ENCODE data around the gene PALD1. TPM values are rescaled to one million over a fixed set of nuclear protein-coding genes. Genes with fewer than 3 reads are reported as not detected.

PALD1 gene
- 0.16 and 0.19 TPM in 2 replicates for polyA plus RNA-seq (2012; rRNA removed)
- 0.14 and 0.35 TPM in 2 replicates for polyA plus RNA-seq (2012; cell fraction: cytosol; rRNA removed)
- polyA plus RNA-seq (2012; cell fraction: nucleus; rRNA removed) = 0.38 and 0.56 TPM in 2 replicates

- Histone ChIP-seq H4K20me1 (ENCODE audit: insufficient read depth) (no peaks in the 10 kb centered on the region), H3K27me3 (ENCODE audit: insufficient read depth) (peaks cover 42% of the 10 kb centered on the region; the same call in 1 of the 2 replicates), H3K4me3 (ENCODE audit: low read depth in 2 of 2, low read length in 1 of 2) (peak within 1 kb of the TSS; percentile 49 to 53), H3K27ac (ENCODE audit: low read depth in 2 of 2, low read length in 1 of 2) (peak within 1 kb of the TSS in 1 of 2 experiments; percentile 50; a peak in 1 of 4 replicates), H3K36me3 (replicated peaks in 1 of 2; ENCODE audit: control insufficient read depth in 1 of 2, insufficient read depth in 2 of 2, low read length in 1 of 2) (no peaks in the 10 kb centered on the region), H2AFZ (ENCODE audit: low read depth) (peak within 1 kb of the TSS; percentile 46; the same call in 1 of the 2 replicates), H3K4me1 (ENCODE audit: control insufficient read depth in 1 of 2, insufficient read depth in 2 of 2, low read depth in 1 of 2, low read length in 1 of 2) (peaks cover 0 to 62% of the 10 kb centered on the region in 2 experiments; a peak in 1 of 4 replicates), H3K4me2 (peak within 1 kb of the TSS; percentile 82), H3K79me2 (ENCODE audit: insufficient read depth) (no peaks in the 10 kb centered on the region), H3K9me3 (no peaks in the 10 kb centered on the region), H3F3A (replicated peaks; ENCODE audit: insufficient read depth) (no peaks in the 10 kb centered on the region), H3K9me2 (no peaks in the 10 kb centered on the region), H3K9ac (no peak within 1 kb of the TSS; the same call in 1 of the 2 replicates)
- 0% methylated on average over 14 of the region's 110 CpGs for WGBS (ENCODE audit: low lambda C conversion rate)
- TF ChIP-seq MXI1 (IDR thresholded peaks at IDR 0.05; ENCODE audit: low read depth, low read length) (peak; percentile 38; the same call in 1 of the 2 replicates), NRF1 (IDR thresholded peaks at IDR 0.05; ENCODE audit: low read depth, low read length) (peak; percentile 13; the same call in 1 of the 2 replicates), CHD2 (IDR thresholded peaks at IDR 0.05; ENCODE audit: low read length, partially characterized antibody) (peak; percentile 78), RCOR1 (IDR thresholded peaks at IDR 0.05; ENCODE audit: low read length) (no peak), FOXJ3 (CRISPR knock-in tag; IDR thresholded peaks at IDR 0.05) (no peak)
- ChIA-PET POLR2A (interaction anchor here (0.8 to 1.5 kb wide), 3 partner anchors 11 to 22 kb away, joined by 3 to 4 read pairs (median 3); no protein-coding TSS in a partner anchor), CTCF (interaction anchor here (0.6 to 6.5 kb wide), 6 partner anchors 9 to 60 kb away, joined by 3 to 44 read pairs (median 4); no protein-coding TSS in a partner anchor)
- DNase-seq = peak; percentile 96
Observed at GRCh38 chr10:70478191-70479164, at the start of gene PALD1. Gene PALD1, plus strand, starts transcription at chr10:70478767. Its CDS starts 47,185 bp downstream, at chr10:70525952.

DNA sequence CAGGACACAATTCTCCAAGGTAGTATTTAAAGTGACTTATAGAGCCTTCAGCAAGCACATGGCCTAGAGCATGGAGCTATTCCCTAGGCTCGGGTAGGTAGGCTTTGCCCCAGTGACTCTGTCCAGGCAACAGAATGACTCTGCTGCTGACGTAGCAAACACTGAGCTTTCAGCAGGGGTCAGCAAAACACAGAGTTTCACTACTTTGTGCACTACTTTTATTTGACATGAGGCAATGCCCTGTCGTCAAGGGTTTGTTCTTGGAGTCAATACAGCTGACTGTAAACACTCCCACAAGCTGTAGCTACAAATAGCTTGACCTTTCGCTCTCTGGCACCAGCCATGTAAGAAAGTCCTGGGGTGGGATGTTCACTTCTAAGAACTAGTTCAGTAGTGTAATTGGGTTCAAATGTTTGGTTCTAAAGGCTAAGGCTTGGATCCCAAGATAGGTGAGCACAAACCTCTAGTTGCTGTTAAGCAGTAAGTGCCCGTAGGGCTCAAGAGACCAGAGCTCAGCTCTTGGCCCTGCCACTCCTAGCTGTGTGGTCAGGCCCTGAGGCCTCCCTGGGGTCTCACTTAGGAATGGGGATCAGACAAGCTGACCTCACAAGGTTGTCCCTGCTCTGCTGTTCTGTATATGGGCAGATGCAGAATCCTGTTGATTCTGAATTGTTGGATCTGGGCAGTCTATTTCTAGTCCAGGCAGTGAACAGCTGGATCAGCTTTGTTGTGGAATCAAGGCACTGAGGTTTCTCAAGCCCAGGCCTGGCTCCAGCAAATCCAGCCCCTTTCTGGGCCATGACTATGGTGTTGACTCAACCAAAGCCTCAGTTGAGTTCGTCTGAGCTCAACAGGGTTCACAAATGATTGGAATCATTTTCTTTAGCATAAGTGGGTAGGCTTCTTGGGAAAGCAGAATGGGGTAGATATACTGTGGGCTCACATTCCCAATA is 47.8 kb upstream of the PALD1 start:
- 77% methylated on average over 5 of the region's 6 CpGs for WGBS (ENCODE audit: low lambda C conversion rate)
- H3K4me2 ChIP-seq = no peak overlapping the region
- H3K27ac ChIP-seq (ENCODE audit: low read depth in 2 of 2, low read length in 1 of 2) = no peak overlapping the region
- H3K9ac ChIP-seq = no peak overlapping the region
- no peaks in the 10 kb centered on the region for H3K27me3 ChIP-seq (ENCODE audit: insufficient read depth)
- H4K20me1 ChIP-seq (ENCODE audit: insufficient read depth) = no peaks in the 10 kb centered on the region
- no peaks in the 10 kb centered on the region for H3F3A ChIP-seq (replicated peaks; ENCODE audit: insufficient read depth)
- ChIA-PET CTCF (interaction anchor here (1.3 kb wide), 2 partner anchors 10 to 11 kb away, joined by 3 read pairs; partner anchors contain the start of gene NODAL), POLR2A (no interaction called here)
- DNase-seq = no peak
- H3K9me2 ChIP-seq = no peaks in the 10 kb centered on the region
- H3K9me3 ChIP-seq = no peaks in the 10 kb centered on the region
- peaks cover 0 to 7% of the 10 kb centered on the region in 2 experiments; a peak in 1 of 4 replicates for H3K4me1 ChIP-seq (ENCODE audit: control insufficient read depth in 1 of 2, insufficient read depth in 2 of 2, low read depth in 1 of 2, low read length in 1 of 2)
- no peaks in the 10 kb centered on the region for H3K79me2 ChIP-seq (ENCODE audit: insufficient read depth)
- peaks cover 20 to 30% of the 10 kb centered on the region in 2 experiments for H3K36me3 ChIP-seq (replicated peaks in 1 of 2; ENCODE audit: control insufficient read depth in 1 of 2, insufficient read depth in 2 of 2, low read length in 1 of 2)
- H3K4me3 ChIP-seq (ENCODE audit: low read depth in 2 of 2, low read length in 1 of 2) = no peak overlapping the region
- H2AFZ ChIP-seq (ENCODE audit: low read depth) = no peak overlapping the region
- TF ChIP-seq FOXM1 (IDR thresholded peaks at IDR 0.05; ENCODE audit: low read depth) = no peak
- TF ChIP-seq IRF3 (IDR thresholded peaks at IDR 0.05; ENCODE audit: low read depth, low read length) = no peak
- no peak for TF ChIP-seq CHD2 (IDR thresholded peaks at IDR 0.05; ENCODE audit: low read length, partially characterized antibody)
- no peak for TF ChIP-seq PBX3 (IDR thresholded peaks at IDR 0.05)
- no peak for TF ChIP-seq CTCF (IDR thresholded peaks at IDR 0.05)
- no peak for TF ChIP-seq SIN3A (IDR thresholded peaks at IDR 0.05; ENCODE audit: borderline replicate concordance, low read depth, low read length)
- no peak for TF ChIP-seq EP300 (IDR thresholded peaks at IDR 0.05; ENCODE audit: borderline replicate concordance in 1 of 2, low read depth in 1 of 2, low read length in 1 of 2)
- TF ChIP-seq REST (IDR thresholded peaks at IDR 0.05; ENCODE audit: low read depth, low read length) = no peak
- TF ChIP-seq YY1 (IDR thresholded peaks at IDR 0.05; ENCODE audit: low read depth) = no peak

Data from SK-N-SH (cell line).